Duodenal mucosa (tissue), 2 donors: Measurements from ENCODE around the gene KLHL6.

Source experiments
- H3K27ac ChIP-seq: one replicate; pipeline ENCODE4 v1.7.0; 2013; ENCODE audit warnings: low read depth, low read length
- H3K27me3 ChIP-seq, 2 donors: one replicate each; pipeline ENCODE4 v1.7.0; 2013; ENCODE audit warnings: low read length in 2 of 2, control low read depth in 1 of 2; ENCODE audit not compliant: insufficient read depth in 2 of 2, control insufficient read depth in 1 of 2
- H3K36me3 ChIP-seq, 2 donors: one replicate each; pipeline ENCODE4 v1.7.0; 2013; ENCODE audit warnings: low read length in 2 of 2, control low read depth in 1 of 2; ENCODE audit not compliant: insufficient read depth in 2 of 2, control insufficient read depth in 1 of 2
- H3K4me1 ChIP-seq, 2 donors: one replicate each; pipeline ENCODE4 v1.7.0; 2013; ENCODE audit warnings: low read length in 2 of 2, control low read depth in 1 of 2; ENCODE audit not compliant: insufficient read depth in 2 of 2, control insufficient read depth in 1 of 2
- H3K4me3 ChIP-seq, 2 donors: one replicate each; pipeline ENCODE4 v1.7.0; 2013; ENCODE audit warnings: low read length in 2 of 2, low read depth in 1 of 2
- H3K9ac ChIP-seq, 2 donors: one replicate each; pipeline ENCODE4 v1.7.0; 2013; ENCODE audit warnings: low read length in 2 of 2, low read depth in 1 of 2
- H3K9me3 ChIP-seq, 2 donors: one replicate each; pipeline ENCODE4 v1.7.0; 2013; ENCODE audit warnings: low read length in 2 of 2, control low read depth in 1 of 2; ENCODE audit not compliant: control insufficient read depth in 1 of 2

KLHL6 gene

DNA sequence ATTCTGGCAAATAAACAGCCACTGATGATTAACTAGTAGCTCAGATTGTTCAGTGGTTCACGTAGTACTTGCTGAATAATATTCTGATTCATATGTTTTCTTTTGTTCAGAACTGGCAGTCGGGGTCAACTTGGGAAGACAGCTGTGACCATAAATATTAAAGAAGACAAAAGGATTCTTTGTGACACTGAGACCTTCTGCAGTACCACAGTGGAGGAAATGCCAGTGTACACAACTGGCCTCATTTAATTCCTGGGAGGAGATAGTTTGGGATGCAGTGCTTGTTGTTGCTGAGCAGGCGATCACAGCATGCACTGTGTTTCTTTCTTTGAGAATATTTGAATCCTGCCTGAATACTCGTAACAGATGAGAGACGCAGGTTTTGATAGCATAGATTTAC is 100.4 kb downstream of the KLHL6 start:
- H3K27me3 ChIP-seq: no peaks in the 10 kb centered on the region
- peaks cover 0 to 13% of the 10 kb centered on the region in 2 donors for H3K36me3 ChIP-seq
- H3K9me3 ChIP-seq: no peaks in the 10 kb centered on the region
- no peak overlapping the region for H3K9ac ChIP-seq
- no peaks in the 10 kb centered on the region for H3K4me1 ChIP-seq
- no peak overlapping the region for H3K27ac ChIP-seq
- no peak overlapping the region for H3K4me3 ChIP-seq

DNA sequence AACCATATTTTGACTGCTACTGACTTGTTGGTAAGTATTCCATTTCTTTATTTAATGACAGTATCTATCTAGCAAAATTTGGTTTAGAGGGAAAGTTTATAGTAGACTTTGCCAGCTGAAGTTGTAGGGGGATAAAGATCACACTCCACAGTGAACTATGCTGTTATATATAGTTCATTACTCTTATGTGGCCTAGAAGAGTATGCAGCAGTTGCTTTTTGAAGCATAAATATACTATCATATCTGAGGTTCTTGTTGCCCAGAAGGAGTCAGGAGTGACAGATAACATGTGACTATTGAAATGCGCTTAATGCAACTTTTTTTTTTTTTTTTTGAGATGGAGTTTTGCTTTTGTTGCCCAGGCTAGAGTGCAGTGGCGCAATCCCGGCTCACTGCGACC is 101.4 kb downstream of the KLHL6 start:
- Histone ChIP-seq H3K4me3 (no peak overlapping the region), H3K9me3 (no peaks in the 10 kb centered on the region), H3K27ac (no peak overlapping the region), H3K36me3 (peaks cover 0 to 13% of the 10 kb centered on the region in 2 donors), H3K27me3 (no peaks in the 10 kb centered on the region), H3K4me1 (no peaks in the 10 kb centered on the region), H3K9ac (no peak overlapping the region)

DNA sequence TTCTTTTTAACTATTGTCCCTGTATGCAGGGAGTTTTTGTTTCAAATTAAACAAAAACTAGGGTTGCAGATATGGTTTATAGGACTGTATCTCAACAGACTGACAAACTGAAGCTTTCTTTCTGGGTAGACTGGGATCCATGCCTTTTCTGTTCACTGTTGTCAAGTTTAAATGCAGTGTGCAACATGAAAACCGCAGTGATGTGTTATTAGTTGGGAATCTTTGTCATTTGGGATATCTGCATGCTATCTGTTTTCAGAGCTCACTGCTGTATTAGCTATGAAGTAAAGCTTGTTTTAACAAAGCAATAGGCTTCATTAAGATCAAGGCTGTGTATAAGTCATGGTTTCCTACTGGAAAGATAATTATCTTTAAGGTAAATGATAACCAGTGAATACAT is 105.7 kb downstream of the KLHL6 start:
- Histone ChIP-seq H3K9ac (no peak overlapping the region), H3K27ac (no peak overlapping the region), H3K9me3 (no peaks in the 10 kb centered on the region), H3K4me1 (peaks cover 11% of the 10 kb centered on the region in 2 donors), H3K4me3 (no peak overlapping the region), H3K36me3 (peaks cover 0 to 7% of the 10 kb centered on the region in 2 donors), H3K27me3 (no peaks in the 10 kb centered on the region)

DNA sequence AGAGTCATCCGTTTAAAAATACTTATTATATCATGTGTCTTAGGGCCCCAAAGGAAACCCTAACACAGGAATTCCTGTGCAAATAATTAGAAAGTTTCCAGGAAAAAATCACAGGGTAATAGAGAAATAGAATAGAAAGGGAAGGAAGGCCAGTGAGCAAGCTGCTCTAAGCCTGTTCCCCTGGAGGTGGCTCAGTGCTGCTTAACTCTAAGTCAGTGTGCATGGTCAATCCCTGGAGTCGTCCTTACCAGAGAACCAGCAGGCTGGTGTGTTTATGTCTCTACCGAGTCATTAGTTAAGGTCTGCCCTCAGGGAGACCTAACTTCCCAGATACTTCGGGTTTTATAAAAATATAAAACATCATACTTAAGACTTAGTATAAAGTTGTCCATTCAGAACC is 106.1 kb downstream of the KLHL6 start:
- peaks cover 11% of the 10 kb centered on the region in 2 donors for H3K4me1 ChIP-seq
- no peak overlapping the region for H3K27ac ChIP-seq
- H3K27me3 ChIP-seq: no peaks in the 10 kb centered on the region
- no peak overlapping the region for H3K9ac ChIP-seq
- peaks cover 0 to 4% of the 10 kb centered on the region in 2 donors for H3K9me3 ChIP-seq
- peaks cover 0 to 7% of the 10 kb centered on the region in 2 donors for H3K36me3 ChIP-seq
- no peak overlapping the region for H3K4me3 ChIP-seq

DNA sequence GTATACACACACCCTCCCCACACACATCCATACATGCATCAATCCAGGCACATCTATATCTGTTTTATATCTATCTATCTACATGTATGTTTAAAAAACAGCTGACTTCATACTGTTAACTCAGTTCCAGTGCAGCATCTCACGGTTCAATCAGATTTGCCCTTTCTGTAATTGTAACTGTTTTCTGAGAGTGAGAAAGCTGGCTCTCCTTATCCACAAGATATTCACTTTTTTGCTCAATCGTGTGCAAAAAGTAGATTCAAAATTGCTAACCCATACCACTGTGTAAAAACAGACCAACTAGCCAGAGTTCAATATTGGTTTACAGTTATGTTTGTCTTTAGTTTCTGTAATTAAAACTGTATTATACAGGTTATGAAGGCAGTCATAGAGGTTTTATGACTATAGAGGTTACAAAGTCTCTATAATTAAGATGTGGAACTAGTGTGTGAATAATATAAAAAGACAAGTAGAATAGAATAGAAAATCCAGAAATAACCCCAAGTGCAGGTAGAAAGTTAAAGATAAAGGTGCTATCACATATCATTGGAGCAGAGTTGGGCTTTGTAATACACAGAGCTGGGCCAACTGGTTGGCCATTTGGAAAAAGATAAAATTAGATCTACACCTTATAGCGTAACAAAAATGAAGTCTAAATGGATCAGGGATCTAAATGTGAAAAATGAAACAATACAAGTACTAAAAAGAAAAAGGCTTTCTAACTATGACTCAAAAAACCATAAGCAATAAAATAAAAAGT is 107.0 kb downstream of the KLHL6 start:
- Histone ChIP-seq H3K27ac (no peak overlapping the region), H3K4me3 (peak overlapping the region; percentile 78 to 95), H3K9ac (peak overlapping the region in 1 of 2 donors; percentile 84), H3K9me3 (peaks cover 4 to 12% of the 10 kb centered on the region in 2 donors), H3K27me3 (no peaks in the 10 kb centered on the region), H3K4me1 (peaks cover 11% of the 10 kb centered on the region in 2 donors), H3K36me3 (peaks cover 0 to 5% of the 10 kb centered on the region in 2 donors)

DNA sequence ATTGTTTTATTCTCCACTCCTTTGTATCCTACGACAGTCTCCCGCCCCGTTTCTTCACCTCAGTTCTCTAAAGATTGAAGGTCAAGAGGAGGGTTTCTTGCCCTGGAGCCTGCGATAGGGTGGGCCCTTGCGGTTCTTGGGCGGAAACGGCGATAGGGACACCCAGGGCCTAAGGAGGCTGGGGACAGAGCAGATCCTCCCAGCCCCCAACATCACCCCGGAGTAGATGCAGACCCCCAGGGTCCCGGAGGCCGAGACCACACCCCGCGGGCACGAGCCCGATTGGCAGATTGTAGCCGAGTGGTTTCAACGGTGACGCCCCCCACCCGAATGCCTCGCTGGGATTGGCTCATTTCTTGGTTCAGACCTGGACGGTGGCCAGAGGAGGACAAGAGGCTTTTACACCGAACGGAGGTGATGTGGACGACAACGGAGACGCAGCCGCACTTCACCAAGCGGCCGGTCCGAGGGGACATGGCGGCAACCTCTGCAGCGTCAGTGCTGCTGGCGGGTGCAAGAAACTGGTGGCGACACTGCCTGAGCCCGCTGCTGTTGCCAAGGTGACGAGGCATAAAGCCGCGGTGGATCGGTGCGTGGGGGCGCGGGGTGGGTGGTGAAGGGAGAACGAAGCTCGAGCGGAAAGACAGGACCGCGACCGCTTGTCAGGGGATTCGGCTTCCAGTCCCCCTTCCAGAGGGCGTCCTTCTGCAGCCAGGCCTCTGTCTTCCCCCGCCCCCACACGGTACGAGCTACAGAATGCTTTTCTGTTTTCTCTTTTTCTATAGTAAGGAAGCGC is 108.1 kb downstream of the KLHL6 start:
- Histone ChIP-seq H3K9ac (peak overlapping the region; percentile 79 to 84), H3K4me3 (peak overlapping the region; percentile 78 to 95), H3K27ac (no peak overlapping the region), H3K4me1 (peaks cover 11% of the 10 kb centered on the region in 2 donors), H3K36me3 (no peaks in the 10 kb centered on the region), H3K27me3 (no peaks in the 10 kb centered on the region), H3K9me3 (peaks cover 6 to 19% of the 10 kb centered on the region in 2 donors)

GRCh38 chr3:183446838-183447205 is 108.7 kb downstream of the KLHL6 start:
- Histone ChIP-seq H3K9me3 (peaks cover 6 to 19% of the 10 kb centered on the region in 2 donors), H3K9ac (peak overlapping the region in 1 of 2 donors; percentile 84), H3K36me3 (no peaks in the 10 kb centered on the region), H3K4me1 (peaks cover 11% of the 10 kb centered on the region in 2 donors), H3K4me3 (peak overlapping the region; percentile 78 to 95), H3K27ac (no peak overlapping the region), H3K27me3 (no peaks in the 10 kb centered on the region)

DNA sequence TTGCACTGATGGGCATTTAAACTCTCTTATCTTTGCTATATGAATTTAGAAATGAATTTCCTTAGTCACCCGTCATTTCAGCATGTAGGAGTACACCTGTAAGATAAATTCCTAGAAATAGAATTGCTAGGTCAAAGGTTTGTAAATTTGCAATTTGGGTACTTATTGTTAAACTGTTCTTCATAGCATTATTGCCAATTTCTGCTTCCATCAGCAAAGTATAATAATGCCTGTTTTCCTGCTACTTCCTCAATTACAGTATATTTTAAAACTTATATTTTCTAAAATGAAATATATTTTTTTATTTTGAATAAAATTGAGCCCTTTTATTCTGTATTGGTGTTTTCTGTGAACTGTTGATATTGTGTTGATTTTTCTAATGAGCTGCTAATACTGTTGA is 110.8 kb downstream of the KLHL6 start:
- peaks cover 11% of the 10 kb centered on the region in 2 donors for H3K4me1 ChIP-seq
- H3K27ac ChIP-seq: no peak overlapping the region
- no peak overlapping the region for H3K9ac ChIP-seq
- H3K27me3 ChIP-seq: no peaks in the 10 kb centered on the region
- peaks cover 6 to 19% of the 10 kb centered on the region in 2 donors for H3K9me3 ChIP-seq
- H3K4me3 ChIP-seq: no peak overlapping the region
- H3K36me3 ChIP-seq: no peaks in the 10 kb centered on the region

- Histone ChIP-seq H3K27ac (no peak overlapping the region), H3K36me3 (no peaks in the 10 kb centered on the region), H3K4me1 (peaks cover 9% of the 10 kb centered on the region in 2 donors), H3K4me3 (no peak overlapping the region), H3K27me3 (no peaks in the 10 kb centered on the region), H3K9me3 (peaks cover 6 to 19% of the 10 kb centered on the region in 2 donors), H3K9ac (no peak overlapping the region)
Observed at GRCh38 chr3:183443395-183444385, 111.8 kb downstream of the KLHL6 start.
